ES-I3 (cell line): ENCODE measurements around the gene SLC12A4.

Experiments
- H3K36me3 ChIP-seq: 2 replicates; pipeline ENCODE4 v1.6.1; 2013; ENCODE audit warnings: mild to moderate bottlenecking, low read length, control low read depth, moderate library complexity; ENCODE audit not compliant: insufficient read depth
- H3K4me1 ChIP-seq: 2 replicates; pipeline ENCODE4 v1.6.1; 2013; ENCODE audit warnings: mild to moderate bottlenecking, control low read depth, low read length; ENCODE audit not compliant: insufficient read depth
- H3K9ac ChIP-seq: 2 replicates; pipeline ENCODE4 v1.6.1; 2013; ENCODE audit warnings: low read depth, mild to moderate bottlenecking, low read length, moderate library complexity
- H3K9me3 ChIP-seq: 2 replicates; pipeline ENCODE4 v1.6.1; 2013; ENCODE audit warnings: mild to moderate bottlenecking, low read length, moderate library complexity; ENCODE audit not compliant: control insufficient read depth, insufficient read depth

Gene SLC12A4

DNA sequence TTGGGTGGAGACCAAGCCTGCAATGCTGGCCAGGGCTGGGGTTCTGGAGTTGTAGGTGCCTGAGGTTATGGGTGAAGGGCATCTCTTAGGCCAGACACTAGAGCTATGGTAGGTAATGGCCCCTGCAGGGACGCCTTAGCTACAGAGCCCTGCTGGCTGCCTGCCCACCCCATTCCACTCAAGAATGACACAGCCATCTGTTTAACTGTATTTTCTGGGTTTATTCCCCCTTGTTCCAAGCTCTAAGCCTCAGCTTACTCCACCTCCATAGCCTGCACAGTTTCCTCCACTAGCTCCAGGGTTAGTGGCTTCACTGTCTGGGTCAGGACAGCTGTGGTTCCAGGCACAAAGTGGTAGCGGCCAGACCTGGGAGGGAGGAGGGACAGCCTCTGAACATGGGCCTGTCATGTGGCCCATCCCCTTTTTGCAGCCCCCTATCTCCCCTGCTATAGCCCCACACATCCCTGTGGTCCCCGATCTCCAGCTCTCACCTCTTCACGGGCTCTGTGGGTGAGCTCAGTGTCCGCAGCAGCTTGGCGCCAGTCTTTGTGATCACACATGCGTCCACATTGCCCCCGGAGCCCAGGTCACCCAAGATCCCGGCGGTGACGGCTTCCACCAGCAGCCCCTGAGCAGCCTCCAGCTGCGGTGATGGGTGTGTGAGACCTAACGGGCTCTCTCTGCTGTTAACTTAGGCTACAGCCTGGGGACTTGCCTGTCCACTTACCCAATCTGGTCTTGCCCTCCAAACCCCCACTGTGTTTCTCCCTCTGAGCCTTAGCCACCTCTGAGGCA, 33.9 kb downstream of the SLC12A4 start:
- no peaks in the 10 kb centered on the region for H3K9me3 ChIP-seq
- no peaks in the 10 kb centered on the region for H3K4me1 ChIP-seq
- no peaks in the 10 kb centered on the region for H3K36me3 ChIP-seq
- H3K9ac ChIP-seq, result peak overlapping the region; percentile 99

DNA sequence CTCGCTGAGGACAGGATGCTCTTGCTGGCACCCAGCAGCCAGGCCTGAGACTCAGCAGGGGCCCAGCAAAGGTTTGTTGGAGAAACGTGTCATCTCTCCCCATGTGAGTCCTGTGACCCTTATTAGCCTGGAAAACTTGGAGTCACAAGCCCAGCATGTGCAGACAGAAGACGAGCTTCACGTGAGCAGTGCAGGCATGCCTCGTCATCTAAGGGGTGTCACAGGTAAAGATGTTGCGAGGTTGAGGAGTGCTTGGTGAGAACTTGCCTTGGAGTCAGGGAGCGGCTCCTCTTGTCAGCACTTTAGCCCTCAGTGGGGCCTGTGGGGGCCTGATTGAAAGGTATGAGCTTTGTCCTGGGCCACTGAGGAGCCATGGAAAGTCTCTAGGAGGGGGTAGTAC, 34.6 kb downstream of the SLC12A4 start:
- H3K4me1 ChIP-seq, result no peaks in the 10 kb centered on the region
- H3K36me3 ChIP-seq, result no peaks in the 10 kb centered on the region
- H3K9me3 ChIP-seq, result no peaks in the 10 kb centered on the region
- H3K9ac ChIP-seq, result no peak overlapping the region

DNA sequence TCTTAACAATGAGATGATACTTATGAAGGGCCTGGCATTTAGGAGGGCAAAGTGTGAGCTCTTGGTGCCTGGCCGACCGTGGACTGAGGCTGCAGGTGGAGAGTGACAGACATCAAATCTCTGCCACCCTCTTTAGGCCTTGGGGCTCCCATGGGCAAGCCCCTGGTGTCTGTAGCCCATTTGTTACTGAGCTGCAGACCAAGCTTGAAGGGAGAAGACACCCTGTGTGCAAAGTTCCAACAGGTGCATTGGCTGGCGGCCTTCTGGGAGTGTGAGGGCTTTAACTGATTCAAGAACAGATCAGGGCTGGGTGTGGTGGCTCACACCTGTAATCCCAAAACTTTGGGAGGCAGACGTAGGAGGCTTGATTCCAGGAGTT, 36.0 kb downstream of the SLC12A4 start:
- Histone ChIP-seq H3K4me1 (no peaks in the 10 kb centered on the region), H3K9me3 (no peaks in the 10 kb centered on the region), H3K36me3 (no peaks in the 10 kb centered on the region), H3K9ac (no peak overlapping the region)

DNA sequence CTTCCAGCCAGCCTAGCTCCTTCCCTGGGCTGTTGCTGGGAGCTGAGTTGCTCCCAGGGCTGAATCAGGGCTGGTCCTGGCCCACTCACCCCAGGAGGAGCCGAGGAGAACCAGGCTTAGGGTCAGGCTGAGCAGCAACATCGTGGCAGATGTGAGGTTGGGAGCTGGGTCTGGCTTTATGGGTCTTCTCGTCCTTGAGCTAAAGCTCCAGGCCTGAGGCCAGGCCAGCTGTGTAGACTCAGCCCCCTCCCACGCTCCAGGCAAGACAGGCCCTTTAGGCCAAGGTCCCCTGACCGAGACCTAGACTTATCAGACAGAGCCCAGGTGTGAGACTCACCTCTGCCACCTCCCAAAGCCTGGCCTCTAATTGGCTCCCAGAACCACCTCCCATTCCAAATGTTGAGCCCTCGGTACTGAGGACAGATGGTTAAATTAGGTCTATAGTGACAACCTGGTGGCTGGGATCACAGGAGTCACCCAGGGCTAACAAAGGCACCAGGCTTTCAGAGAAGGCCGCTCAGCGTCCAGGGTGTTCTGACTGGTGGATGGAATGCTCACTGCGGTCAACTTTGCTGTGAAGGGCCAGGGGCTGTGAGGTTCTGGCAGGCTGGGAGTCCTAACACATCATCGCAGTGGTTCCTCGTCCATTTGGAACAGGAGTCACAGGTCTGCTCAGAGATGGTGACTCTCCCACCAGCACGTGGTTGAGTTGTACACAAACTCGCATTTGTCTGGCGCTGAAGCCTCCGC, 36.5 kb downstream of the SLC12A4 start, which contains the start of gene CTRL:
Gene CTRL (minus strand): TSS at position 151 of the 750 bp plus-strand sequence. CDS start 10 bp downstream, at position 141.
- Histone ChIP-seq H3K9ac (no peak within 1 kb of the TSS), H3K4me1 (no peaks in the 10 kb centered on the region), H3K9me3 (no peaks in the 10 kb centered on the region), H3K36me3 (no peaks in the 10 kb centered on the region)

DNA sequence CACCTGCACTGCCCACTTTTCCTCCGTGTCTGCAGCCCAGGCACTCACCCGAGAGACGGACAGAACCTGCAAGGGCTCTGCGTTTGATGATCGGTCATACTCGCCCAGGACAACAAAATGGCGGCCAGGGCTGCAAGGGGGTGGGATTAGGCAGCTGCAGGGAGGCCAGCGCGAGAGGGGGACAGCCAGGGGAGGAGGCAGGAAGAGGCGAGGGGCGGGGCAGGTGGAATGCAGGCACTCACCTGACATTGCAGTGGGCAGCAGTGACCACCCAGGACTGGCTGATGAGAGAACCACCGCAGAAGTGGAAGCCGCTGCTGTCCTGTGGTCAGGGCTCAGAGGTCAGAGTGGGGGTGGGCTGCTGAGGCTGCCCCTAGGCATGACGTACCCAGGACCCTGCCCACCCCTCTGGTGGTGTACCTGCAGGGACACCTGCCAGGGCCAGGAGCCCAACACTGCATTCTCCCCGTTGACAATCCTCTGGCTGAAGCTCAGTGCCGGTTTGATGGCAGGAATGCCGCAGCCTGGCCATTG, 37.7 kb downstream of the SLC12A4 start:
- Histone ChIP-seq H3K9me3 (no peaks in the 10 kb centered on the region), H3K9ac (no peak overlapping the region), H3K36me3 (no peaks in the 10 kb centered on the region), H3K4me1 (no peaks in the 10 kb centered on the region)

DNA sequence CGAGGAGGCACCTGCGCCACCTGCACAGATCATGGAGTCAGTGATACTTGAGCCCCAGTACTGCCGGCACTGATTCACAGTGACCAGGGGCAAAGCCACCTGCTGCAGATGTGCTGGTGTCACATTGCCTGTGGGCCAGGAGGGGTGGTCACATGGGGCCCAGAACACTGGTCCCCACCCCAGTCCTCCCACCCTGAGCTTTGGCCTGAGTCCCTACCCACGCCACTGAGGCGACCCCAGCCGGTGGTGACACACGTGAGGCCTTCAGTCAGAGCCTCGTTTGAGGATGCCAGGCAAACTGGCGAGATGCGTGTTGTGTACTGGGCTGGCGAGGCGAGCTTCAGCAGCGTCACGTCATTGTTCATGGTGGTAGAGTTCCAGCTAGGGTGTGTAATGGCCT, 38.2 kb downstream of the SLC12A4 start:
- no peaks in the 10 kb centered on the region for H3K4me1 ChIP-seq
- no peaks in the 10 kb centered on the region for H3K9me3 ChIP-seq
- no peaks in the 10 kb centered on the region for H3K36me3 ChIP-seq
- no peak overlapping the region for H3K9ac ChIP-seq

DNA sequence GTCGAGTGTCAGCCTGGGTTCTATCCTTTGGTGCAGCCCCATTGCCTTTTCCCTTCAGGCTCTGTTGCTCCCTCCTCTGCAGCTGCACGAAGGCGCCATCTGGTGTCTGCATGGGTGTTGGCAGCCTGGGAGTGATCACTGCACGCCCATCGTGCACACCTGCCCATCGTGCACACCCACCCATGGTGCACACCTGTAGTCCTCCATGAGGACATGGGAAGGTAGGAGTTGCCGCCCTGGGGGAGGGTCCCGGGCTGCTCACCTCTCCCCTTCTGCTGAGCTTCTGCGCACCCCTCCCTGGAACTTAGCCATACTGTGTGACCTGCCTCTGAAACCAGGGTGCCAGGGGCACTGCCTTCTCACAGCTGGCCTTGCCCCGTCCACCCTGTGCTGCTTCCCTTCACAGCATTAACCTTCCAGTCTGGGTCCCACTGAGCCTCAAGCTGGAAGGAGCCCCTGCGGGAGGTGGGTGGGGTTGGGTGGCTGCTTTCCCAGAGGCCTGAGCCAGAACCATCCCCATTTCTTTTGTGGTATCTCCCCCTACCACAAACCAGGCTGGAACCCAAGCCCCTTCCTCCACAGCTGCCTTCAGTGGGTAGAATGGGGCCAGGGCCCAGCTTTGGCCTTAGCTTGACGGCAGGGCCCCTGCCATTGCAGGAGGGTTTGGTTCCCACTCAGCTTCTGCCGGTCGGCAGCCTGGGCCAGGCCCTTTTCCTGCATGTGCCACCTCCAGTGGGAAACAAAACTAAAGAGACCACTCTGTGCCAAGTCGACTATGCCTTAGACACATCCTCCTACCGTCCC, 39.7 kb downstream of the SLC12A4 start:
- Histone ChIP-seq H3K4me1 (no peaks in the 10 kb centered on the region), H3K9me3 (no peaks in the 10 kb centered on the region), H3K36me3 (no peaks in the 10 kb centered on the region), H3K9ac (no peak overlapping the region)

DNA sequence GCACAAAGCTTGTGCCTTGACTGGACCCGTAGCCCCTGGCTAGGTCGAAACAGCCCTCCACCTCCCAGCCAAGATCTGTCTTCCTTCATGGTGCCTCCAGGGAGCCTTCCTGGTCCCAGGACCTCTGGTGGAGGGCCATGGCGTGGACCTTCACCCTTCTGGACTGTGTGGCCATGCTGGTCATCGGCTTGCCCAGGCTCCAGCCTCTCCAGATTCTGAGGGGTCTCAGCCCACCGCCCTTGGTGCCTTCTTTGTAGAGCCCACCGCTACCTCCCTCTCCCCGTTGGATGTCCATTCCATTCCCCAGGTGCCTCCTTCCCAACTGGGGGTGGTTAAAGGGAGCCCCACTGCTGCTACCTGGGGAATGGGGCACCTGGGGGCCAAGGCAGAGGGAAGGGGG, 40.3 kb downstream of the SLC12A4 start:
- Histone ChIP-seq H3K9me3 (no peaks in the 10 kb centered on the region), H3K4me1 (no peaks in the 10 kb centered on the region), H3K9ac (no peak overlapping the region), H3K36me3 (no peaks in the 10 kb centered on the region)

DNA sequence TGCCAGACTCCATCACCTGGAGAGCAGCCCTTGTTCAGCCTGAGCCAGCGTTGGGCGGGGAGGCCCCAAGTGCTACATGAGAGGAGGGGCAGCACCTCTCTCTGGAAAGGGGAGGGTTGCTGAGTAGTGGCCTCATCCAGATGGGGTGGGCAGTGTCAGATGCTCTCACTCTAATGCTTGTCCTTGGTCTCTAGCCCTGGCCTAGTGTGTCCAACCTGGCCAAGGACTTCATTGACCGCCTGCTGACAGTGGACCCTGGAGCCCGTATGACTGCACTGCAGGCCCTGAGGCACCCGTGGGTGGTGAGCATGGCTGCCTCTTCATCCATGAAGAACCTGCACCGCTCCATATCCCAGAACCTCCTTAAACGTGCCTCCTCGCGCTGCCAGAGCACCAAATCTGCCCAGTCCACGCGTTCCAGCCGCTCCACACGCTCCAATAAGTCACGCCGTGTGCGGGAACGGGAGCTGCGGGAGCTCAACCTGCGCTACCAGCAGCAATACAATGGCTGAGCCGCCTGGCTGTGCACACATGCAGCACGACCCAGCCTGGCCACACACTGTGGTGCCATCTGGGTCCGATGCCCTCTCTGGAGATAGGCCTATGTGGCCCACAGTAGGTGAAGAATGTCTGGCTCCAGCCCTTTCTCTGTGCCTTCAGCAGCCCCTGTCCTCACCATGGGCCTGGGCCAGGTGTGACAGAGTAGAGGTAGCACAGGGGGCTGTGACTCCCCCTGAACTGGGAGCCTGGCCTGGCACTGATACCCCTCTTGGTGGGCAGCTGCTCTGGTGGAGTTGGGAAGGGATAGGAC, 41.1 kb downstream of the SLC12A4 start:
- Histone ChIP-seq H3K36me3 (peaks cover under 1% of the 10 kb centered on the region; the same call in 1 of the 2 replicates), H3K9ac (no peak overlapping the region), H3K9me3 (no peaks in the 10 kb centered on the region), H3K4me1 (no peaks in the 10 kb centered on the region)

DNA sequence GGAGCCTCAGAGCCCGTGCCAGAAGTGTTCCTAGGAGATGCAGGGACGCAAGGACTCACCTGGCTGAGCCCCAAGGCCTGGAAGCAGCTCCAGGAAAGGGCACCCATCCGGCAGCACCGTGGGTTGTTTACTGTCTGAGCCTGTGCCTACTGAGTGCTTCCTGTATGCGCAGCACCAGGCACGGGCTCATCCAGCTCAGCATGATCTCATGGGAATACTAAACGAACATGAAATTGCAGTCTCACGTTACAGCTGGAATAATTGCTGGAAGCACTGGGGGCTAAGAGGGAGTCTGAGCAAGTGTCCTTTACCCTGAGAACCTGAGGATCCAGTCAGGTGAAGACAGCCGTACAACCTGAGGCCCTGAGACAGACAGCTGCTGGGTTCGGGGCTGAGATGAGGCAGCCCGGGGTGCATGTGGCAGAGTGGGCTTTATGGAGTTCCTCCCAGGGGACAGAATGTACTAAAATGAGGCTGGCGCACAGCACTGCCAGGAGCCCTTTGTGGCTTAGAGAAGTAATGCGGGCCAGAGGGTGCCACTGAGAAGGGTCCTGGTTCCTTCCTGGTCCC, 42.2 kb downstream of the SLC12A4 start:
- Histone ChIP-seq H3K9me3 (no peaks in the 10 kb centered on the region), H3K9ac (no peak overlapping the region), H3K4me1 (no peaks in the 10 kb centered on the region), H3K36me3 (peaks cover 7% of the 10 kb centered on the region)

DNA sequence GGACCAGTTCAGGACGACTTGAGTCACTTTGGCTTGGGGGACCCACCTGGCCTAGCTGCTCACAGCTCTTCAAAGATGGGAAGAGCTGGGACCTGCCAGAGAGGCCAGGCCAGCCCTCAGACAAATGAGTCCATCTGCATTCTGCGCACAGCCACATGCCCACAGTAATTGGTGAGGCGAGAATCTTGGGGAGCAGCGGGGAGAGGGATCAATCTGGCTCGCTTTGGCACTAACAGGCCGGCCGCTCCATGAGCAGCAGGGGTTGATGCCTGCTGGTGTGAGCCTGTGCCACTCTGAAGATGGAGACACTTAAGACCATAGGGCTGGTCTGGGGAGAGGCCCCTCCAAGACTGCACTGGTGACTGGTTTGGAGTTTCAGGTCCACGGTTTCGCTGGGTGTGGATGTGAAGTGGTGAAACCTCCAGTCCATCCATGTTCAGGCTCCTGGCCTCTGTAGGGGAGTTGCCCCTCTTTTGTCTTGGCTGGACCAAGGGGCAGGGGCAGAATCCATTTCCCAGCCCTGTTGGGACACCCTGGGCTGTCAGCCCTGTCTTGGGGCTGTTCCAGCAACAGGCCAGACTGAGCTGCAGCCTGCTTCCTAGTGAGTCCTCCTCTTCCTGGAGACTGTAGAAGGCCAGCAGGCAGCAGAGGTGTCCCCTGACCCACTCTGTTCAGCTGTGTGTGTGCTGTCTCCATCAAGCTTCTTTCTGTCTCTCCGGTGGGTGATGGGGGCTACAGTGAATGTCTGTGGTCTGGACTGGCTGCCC, 44.1 kb downstream of the SLC12A4 start:
- H3K9me3 ChIP-seq, result no peaks in the 10 kb centered on the region
- no peak overlapping the region for H3K9ac ChIP-seq
- H3K36me3 ChIP-seq, result peaks cover 7% of the 10 kb centered on the region
- no peaks in the 10 kb centered on the region for H3K4me1 ChIP-seq

DNA sequence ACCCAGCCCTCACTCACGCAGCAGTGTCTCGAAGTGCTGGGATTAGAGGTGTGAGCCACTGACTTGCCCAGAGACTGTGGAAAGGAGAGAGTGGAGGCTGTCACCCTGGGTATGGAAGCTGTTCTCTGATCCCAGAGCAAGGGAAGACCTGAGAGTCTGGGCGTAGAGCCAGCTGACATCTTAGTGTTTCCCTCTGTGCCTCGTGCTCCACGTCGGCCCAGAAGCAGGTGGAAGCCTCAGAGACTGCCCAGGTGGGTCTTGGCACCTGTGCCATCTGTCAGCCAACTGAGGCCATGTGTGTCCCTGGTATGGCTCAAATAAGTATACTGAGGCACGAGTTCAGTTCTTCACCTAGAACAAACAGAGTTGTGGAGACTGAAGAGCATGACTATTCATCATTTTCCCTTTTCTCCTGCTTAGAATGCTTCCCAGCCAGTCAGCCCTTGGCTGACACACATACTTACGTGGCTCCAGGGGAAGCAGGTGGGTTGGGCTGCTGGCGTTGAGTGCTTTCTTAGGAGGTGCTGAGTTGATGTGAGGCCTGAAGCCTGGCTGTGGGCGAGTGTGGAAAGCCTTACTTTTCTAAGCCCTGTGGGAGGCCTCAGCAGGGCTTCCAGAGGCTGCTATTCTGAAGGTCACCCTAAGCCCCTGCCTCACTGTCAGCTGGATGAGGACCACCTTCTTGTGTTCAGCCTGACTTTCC, 44.9 kb downstream of the SLC12A4 start:
- no peaks in the 10 kb centered on the region for H3K4me1 ChIP-seq
- peaks cover 7% of the 10 kb centered on the region for H3K36me3 ChIP-seq
- H3K9ac ChIP-seq, result no peak overlapping the region
- H3K9me3 ChIP-seq, result no peaks in the 10 kb centered on the region
